HG03439 (cell line): ENCODE results near the gene ARRDC2.

Source experiments
- ATAC-seq: cut with Tn5 transposase; IDR thresholded peaks from one replicate; pipeline ENCODE4 v1.9.1; 2021; ENCODE audit warnings: mild to moderate bottlenecking, moderate library complexity; ENCODE audit not compliant: unreplicated experiment

Gene ARRDC2

DNA sequence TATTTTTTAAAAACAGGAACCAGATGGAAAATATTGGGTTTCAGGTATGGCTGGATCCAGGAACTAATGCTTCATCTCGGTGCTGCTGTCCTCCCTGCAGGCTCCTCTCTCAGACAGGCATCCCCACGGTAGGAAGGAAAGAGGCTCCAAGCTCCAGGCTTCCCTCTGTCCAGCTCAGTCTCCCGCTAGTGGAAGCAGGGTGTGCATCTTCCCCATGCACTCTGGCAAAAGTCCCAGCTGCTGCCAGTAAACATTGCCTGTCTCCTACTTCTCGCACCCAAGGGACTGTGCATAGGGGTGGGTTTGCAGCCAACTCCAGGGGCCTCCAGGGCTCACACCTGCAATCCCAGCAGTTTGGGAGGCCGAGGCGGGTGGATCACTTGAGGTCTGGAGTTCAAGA, 49.6 kb downstream of the ARRDC2 start:
- ATAC-seq = no peak

- ATAC-seq = no peak
These were observed 50.4 kb downstream of the ARRDC2 start for GRCh38 chr19:18058208-18059009.

- ATAC-seq = no peak
These were observed 51.3 kb downstream of the ARRDC2 start for GRCh38 chr19:18059297-18059696.

- ATAC-seq = no peak
These were observed 51.9 kb downstream of the ARRDC2 start for GRCh38 chr19:18059902-18060301.

DNA sequence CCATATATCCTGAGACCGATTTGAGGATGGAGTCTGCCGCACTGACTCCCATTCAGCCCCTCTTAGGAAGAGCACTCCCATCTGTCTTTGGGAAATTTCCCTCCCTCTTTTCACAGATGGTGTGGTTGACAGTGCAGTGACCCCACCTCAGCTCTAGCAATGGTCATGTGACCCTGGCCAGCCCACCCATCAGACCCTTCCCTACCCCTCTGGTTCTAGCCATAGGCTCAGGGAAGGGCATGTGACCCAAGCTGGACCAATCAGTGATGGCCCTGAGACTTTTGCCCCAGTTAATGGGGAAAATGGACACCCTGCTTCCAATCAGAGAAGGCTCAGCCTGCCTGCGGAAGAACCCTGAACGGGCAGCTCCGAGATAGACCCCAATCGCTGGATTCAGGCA, 52.5 kb downstream of the ARRDC2 start:
- no peak for ATAC-seq

DNA sequence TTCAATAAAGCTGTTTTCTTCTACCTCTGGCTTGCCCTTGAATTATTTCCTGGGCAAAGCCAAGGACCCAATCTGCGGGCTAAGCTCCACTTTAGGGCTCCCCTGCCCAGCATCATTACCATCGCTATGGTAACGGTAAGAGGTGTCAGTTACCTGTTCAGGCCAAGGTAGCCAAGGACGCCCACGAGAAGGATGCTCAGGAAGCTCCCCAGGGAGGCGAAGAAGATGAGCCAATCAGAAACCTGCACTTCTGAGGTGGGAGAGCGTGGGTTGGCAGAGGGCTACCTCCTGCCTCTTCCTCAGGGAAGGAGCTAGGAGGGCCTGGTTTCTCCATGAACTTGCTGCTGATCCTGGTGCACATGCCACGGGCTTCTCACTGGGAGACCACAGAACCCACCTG, 54.1 kb downstream of the ARRDC2 start:
- ATAC-seq = no peak

GRCh38 chr19:18063463-18063862, 55.5 kb downstream of the ARRDC2 start:
- ATAC-seq = no peak
